HUDEP-2 (cell line): ENCODE measurements around the gene MYOZ3.

Experiments used
- DNase-seq, 76 experiments: peaks; one replicate each; lab custom pipeline; 2025; ENCODE audit not compliant: unreplicated experiment in 76 of 76; lab: John Stamatoyannopoulos, UW

Gene MYOZ3

DNA sequence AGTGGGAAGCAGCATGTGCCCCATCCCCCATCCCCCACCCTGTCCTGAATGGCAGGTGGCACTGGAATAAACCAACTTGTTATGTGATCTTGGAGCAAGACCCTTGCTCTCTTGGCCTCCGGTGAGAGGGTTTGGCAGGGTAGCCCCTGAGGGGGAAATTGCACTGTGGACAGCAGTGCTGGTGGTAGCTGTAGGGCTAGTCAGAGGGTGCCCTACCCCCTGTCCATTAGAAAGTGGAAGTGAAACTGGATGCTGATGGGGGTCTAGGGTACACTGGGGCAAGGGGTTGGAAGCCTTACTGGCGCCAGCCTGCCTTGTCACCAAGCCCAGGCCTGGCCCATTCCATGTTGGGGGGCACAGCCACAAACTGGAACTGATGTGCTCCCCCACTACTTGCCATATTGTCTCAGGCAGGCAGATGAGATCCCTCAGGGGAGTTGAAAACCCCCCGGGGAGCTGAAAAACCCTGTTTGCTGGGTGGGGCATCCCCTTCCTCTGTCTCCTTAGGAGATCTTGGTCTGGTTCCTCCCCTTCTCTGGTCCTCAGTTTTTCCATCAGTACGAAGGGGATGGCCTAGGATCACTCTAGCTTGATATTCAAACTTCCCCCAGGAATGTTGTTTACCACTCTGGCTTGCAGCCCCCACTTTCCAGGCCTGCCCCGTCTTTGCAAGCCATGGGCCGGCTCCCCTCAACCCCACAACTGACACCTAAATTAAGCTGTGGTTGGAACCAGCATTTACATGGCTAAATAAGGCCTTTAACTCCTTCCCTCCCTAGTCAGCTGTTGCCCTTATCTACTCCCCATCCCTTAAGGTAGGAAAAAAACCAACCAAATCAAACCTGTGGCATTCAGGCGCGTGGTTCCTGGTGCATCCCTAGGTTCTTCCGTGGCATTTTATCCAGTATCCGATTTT lies 35.0 kb upstream of the MYOZ3 start:
- no peak for DNase-seq

DNA sequence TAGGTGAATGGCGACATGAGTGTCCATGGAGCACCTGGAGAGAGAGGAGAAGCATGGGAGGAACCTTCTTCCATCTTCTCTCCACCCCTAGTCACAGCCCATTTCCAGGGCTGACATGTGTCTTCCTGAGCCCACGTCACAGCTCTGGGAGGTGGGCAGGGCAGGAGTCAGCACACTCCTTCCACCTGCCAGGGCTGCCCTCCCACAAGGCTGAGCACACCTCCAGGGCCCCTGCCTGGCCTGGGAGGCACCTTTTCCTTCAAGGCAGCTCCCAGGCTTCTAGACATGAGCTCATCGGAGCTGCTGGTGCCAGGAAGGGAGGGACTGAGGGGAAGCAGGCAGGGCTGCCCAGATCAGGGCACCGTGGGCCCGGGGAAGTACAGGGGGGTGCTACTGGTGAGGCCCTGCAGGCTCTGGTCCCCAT lies 34.2 kb upstream of the MYOZ3 start:
- DNase-seq, result no peak

DNA sequence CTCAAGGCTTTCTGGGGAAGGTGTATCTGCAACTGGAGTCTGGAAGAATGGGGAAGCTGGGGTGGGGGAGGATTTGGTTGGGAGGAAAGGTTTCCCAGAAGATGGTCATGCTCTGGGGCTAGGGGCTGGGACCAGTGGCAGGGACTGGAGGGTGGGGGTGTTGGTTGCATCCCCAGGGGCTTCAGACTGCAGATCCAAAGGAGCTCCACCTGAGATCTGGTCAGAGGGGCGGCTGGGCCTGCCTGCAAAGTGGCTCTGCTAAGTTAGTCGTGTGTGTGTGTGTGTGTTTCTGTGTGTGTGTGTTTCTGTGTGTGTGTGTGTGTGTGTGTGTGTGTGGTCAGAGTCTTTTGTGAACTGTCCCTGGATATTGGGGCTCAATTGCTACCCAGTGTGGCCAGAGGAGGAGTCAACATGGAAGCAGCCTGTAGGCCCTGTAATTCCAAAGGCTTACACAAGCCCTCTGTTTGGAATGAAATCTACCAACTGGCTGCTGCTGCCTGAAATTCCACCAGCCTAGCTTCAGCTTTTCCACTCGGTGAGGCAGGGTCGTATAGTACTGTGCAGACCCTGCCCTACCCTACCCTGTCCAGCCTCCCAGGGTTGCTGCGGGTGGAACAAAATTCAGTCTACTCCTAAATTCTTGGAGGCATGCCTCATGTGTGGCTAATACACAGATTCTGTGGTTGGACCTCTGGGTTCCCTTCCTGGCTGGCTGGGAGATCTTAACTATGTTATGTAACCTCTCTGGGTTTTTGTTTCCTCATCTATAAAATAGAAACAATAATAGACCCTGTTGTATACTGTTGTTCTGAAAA lies 33.1 kb upstream of the MYOZ3 start:
- DNase-seq, result no peak

DNA sequence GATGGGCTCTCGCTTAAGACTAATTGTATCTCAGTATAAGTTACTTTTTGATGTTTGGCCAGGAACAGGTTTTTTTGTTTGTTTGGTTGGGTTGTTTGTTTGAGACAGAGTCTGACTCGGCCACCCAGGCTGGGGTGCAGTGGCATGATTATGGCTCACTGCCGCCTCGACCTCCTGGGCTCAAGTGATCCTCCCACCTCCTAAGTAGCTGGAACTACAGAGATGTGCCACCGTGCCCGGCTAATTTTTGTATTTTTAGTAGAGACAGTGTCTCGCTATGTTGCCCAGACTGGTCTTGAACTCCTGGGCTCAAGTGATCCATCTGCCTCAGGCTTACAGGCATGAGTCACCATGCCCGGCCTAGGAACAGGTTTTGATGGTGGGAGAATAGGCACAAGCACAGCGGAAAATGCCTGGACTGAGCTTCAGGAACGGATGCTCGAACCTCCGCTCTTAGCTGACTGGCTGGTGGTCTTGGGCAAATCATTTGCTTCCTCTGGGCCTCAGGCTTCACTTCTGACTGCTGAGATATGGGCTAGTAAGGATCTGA lies 32.0 kb upstream of the MYOZ3 start:
- no peak for DNase-seq

DNA sequence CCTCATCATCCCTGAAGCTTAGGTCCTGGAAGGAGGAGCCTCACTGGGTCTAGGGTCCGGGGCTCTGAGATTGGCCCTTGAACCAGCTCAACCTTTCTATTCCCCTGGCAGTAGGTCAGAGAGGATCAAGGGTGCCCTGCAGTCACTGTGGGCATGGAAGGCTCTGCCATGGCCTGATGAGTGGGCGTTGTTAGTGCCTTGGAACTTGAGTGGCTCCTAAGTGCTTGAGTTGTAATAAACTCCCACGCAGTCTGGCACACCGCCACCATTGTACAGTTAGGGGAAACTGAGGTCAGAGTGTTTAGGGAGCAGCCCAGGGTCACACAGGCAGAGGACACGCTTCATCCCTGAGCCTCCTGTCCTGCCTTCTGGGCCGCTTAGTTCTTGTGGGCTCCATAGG lies 31.0 kb upstream of the MYOZ3 start:
- no peak for DNase-seq

DNA sequence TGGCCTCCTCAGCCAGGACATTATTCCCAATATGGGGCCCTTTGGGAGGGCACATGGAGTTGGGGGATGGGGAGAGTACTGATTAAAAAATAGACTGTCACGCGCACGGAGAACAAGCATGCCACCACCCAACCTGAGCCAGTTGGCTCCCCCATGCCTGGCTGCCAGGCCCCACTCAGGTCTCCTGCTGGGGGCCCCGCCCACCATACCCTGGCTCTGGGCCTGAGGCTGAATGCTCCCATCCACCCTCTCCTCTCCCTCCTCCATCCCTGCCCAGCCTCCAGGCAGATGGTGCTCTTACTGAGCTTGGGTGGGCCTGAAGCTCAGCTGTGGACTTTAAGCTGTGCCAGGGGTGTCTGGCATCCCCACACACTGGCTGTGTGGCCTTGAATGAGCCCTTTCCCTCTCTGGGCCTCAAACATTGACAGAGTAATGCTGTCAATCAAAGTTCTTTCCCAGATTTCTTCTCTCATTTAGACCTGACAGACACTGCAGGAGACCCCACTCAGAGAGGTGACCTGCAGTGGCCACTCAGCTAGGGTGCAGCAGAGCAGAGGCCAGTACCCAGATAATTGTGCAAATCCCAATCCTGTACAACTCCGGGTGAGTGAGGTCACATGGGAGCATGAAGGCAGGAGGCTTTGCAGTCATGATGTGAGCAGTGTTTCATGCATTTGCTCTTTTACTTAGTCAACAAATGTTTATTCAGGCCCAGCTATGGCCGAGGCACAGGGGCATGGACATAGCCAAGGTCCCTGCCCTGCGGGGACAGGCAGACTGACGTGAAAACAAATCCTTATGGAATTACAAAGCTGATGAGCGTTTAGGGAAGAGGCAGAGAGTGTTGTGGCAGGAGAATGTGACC lies 30.4 kb upstream of the MYOZ3 start:
- no peak for DNase-seq

DNA sequence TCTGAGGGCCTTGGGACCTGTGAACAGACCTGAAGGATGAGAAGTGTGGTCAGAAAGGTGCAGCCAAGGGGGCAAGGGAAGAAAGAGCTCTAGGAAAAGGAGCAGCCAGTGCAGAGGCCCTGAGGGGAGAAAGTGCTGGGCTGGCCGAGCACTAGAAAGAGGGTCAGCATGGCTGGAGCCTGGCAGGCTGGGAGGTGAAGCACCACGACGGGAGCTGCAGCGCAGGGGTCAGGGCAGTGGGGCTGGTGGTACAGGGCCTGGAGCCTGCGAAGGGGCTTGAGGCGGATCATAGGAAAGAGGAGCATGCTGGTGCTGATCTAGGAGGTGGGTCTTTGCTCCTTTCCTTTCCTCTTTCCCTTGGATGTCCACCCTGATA lies 29.7 kb upstream of the MYOZ3 start:
- no peak for DNase-seq

DNA sequence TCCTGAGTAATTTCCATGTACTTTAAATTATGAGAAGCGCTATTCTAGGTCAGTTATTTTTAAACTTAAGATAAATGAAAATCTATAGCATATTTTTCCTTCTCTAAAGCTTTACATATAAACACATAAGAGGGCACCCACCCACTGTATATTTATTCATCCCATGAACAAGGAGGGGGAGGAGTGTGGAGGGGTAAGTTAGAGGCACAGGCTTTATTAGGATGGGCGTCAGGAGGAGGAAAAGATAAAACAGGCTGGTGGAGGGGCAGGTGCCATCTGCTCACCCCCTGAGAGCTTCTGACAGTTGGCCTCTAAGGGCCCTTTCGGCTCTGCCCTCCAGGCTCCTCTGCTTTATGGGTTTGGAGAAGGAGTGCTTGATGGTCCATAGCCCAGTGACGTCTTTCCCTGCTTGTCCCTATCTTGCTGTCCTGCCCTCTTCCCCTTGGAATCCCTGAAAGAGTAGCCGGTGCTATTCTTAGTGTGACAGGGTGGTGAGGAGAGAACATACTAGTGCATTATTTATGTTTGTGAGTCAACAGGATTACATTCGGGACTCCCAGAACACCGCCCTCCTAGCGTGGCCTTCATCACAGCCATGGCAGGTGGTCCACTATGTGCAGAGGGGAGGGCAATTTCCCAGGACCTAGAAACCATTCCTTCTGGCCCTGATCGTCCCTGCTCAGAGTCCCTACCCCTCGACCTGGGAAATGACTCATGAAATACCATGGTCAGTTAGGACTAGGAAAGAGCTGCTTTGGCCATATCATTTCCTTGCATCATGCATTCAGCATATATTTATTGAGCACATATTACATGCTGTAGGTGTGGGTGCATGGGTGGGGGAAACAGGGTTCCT lies 28.5 kb upstream of the MYOZ3 start:
- DNase-seq, result no peak

DNA sequence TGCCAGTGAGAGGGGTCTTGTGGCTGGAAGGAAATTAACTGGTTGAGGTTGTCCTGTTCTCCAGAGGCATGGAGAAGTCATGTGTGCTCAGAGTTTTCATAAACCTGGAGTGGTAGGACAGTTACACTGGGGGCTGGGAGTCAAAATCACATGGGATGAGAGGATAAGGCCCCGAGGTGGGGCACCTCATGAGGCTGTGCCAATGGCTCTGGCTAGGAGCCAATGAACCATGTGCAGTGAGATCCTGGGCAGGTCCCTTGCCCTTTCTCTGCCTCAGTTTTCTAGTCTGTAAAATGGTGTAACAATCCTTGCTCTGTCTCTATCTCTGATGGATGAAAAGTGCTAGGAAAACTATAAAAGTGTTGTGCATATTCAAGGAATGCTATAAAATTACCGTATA lies 27.6 kb upstream of the MYOZ3 start:
- peak in 6 of 76 experiments; percentile 10 to 21 (median 16) for DNase-seq

DNA sequence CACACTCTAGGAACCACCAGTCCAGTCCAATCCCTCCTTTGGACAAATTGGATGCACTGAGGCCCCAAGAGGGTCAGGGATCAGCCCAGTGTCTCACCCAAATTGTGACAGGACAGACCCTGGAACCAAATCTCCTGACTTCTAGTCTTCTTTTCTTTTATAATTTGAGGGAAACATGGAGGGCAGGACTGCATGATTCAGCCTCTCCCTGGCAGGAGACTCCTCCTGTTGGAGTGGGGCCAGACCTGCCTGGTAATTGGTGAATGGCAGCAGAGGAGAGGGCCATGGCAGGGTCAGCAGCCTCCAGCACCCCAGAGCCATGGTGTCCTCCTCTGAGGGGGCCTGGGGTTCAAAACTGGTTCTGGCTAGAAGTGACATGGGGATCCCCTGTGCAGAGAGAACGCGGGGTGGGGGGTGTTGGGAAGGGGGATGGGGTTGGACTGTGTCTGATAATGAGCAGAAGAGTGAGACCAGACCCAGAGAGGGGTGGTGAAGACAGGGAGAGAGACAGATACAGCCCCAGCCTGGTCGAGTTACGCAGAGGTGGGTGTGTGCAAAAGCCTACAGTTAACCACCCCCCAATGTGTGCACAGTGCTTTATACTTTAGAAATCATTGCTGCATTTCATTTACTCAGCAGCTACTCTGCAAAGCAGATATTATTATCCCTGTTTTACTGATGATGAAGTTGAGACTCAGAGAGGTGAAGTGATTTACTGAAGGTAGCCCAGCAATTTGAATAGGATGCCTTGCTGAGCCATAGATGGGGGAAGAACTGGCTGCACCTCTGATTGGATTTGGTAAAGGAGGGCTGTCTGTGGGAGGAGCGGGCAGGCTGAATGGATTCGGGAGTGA lies 24.4 kb upstream of the MYOZ3 start:
- DNase-seq, result peak in 2 of 76 experiments; percentile 11 to 18

DNA sequence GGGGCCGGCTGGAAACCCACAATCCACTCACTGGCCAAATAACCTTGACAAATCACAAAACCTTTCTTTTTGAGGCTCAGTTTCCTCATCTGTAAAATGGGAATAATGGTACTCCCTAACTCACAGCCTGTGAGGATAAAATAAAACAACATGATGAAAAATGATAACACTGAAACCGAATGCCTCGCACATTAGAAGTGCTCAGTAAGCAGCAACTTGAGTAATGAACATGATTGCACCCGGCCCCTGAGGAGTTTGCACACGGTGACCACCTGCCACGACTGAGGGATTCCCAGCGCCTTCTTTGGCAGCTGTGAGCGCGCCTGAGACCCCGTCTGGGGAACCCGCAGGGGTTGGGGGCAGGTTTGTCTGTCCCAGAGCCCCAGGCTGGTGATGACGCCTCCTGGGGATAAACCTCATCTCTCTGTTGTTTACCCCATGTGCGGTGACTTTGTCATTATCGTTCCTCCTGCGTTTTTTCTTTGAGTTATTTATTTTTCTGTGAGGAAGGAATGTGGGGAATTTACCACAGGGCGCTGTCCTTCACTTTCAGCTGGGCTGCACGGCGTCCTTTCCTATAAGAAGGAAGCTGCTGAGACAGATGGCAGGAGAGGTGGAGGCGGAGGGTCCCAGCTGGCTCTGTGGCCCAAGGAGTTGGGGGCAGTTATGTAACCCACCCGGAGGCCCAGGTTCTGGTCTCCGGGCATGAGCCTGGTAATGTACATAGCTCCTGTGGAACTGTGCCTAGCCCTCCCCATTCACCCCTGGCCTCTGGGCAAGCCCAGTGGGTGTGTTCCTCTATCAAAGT lies 23.6 kb upstream of the MYOZ3 start:
- DNase-seq, result no peak

DNA sequence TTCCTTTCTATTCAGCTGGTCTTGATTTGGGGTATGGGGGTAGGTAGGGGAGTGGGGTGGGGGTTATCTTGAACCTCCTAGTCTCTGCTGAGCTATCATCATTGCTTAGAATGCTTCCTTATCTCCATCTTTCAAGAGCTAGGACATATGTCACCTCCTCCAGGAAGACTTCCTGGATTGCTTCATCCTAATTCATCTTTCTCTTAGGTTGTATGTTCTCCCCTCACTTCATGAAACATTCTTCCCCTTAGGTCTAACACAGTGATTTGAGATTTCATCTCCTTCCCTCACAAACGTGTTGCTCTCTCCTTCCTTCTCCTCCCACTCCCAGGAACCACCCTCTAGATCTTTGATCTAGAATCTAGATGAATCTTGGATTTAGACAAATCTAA lies 23.0 kb upstream of the MYOZ3 start:
- DNase-seq, result no peak

DNA sequence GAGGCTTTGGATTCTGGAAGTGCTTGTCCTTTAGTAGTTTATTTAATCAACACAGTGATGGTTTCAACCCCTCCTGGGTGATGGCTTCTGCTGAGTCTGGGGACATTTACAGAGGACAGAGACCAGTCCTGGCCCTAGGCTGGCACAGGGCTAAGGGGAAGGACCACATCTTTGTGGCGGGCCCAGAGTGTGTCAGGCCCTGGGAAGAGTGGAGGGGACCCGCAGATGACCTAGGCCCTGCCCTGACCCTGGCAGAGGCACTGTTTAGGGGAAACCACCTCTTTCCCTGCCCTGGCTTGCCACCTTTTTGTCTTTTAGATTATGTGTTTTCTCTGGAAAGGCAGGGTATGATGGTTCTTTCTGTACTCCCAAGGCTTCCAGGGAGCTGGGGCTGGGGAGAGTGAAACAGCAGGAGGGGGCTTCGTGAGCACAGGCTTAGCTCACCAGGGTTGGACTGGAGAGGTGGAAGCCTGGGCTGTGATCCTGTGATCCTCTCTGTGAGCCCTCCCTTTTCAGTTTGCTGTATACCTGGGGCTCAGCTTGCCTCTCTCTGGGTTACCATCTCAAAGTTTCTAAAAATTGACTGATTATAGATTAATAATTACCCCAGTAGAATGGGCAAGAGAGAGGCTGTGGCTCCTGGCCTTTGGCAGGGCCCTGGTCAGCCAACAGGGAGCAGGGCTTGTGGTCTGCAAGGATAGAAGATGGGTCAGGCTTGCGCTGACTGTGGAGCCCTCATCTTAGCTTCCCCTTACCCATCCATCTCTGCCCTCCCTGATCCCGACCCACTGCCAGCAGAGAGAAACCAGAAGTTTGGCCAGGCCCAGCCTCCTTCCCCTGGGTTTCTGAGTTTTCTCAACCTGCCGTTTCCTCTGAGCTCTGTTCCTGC lies 22.3 kb upstream of the MYOZ3 start:
- DNase-seq, result no peak

DNA sequence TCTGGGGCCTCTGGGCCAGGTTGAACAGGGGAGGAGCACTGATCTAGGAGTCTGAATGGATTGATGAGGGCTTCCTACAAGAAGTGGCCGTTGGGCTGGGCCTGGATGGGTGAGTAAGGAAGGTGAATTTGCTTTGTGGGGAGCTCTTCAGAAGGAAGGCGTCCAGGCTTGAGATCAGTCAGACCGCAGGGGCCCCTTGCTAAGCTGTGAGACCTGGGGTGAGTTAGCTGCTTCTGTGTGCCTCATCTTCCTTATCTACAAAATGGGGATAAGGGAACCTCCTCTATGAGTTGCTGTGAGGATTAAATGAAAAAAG lies 21.7 kb upstream of the MYOZ3 start:
- DNase-seq, result no peak

DNA sequence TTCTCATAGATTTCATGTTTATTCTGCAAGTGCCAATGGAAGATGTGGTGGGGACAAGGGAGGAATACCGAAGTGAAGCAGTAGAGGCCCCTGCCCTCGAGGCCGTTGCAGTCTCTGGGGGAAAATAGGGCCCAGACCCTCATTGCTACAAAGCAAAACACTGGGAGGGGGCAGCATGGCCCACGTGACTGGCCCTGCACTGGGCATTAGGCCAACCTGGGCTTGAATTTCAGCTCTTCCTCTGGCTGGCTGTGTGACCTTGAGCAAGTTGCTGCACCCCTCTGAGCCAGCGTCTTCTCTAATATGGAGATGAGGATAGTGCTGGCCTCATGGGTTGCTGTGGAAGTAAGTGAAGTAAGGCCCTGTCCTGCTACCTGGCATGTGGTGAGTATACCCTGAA lies 21.3 kb upstream of the MYOZ3 start:
- no peak for DNase-seq

DNA sequence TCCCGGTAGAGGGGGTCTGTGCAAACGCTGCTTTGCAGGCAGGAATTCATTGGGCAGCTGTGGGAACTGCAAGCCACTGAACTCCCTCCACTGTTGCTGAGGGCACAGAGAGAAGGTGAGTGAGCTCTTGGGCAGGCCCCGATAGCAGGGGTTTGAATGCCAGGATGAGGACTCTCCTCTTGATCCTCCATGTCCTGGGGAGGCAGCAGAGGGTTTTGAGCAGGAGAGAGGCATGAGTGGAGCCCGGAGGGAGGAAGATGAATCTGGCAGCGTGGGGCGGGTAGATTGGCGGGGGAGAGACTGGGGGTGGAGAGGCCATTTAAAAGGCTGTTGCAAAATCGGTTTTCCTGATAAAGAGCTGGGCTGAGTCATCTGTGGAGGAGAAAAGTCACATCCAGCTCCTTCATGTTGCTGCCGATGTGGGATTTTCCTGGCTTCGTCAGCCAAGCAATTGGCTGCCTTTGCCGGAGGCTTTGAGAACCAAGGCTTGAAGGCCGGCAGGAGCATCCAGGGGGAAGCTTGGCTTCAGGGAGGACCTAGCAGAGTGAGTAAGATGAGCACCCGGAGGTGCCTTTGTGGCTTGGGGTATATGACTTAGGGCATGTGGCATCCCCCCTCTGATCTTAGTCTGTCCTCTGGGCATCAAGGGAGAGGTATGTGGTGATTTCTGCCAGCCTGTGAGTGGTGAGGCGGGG lies 20.6 kb upstream of the MYOZ3 start, which contains the start of gene SYNPO:
Gene SYNPO, plus strand, starts transcription at position 350 of the 695 bp plus-strand sequence. CDS start 7,616 bp downstream, outside the sequence.
- peak in 10 of 76 experiments; percentile 7 to 41 (median 16) for DNase-seq
